ENCODE results near the gene IL17RB. TPM values are rescaled to one million over a fixed set of nuclear protein-coding genes. Genes with fewer than 3 reads are reported as not detected.

Gene IL17RB
- total RNA-seq, 1 experiment from 2014 or later, result 9.8 TPM

- no peak overlapping the region for H2BK12ac ChIP-seq (ENCODE audit: insufficient read length, low read depth, low read length)
- H3K9me3 Mint-ChIP-seq, result no peaks in the 10 kb centered on the region
Measured at GRCh38 chr3:53813876-53814275, 32.5 kb upstream of the IL17RB start.

More at GRCh38 chr3:53813876-53814275, 32.5 kb upstream of the IL17RB start:
- H2AK5ac ChIP-seq (ENCODE audit: insufficient read length, low read length), result no peak overlapping the region
- H3K14ac ChIP-seq (ENCODE audit: insufficient read depth, low read length), result no peak overlapping the region
- no peaks in the 10 kb centered on the region for H3K4me1 ChIP-seq (ENCODE audit: insufficient read depth, low read length)
- no peak overlapping the region for H4K5ac ChIP-seq (ENCODE audit: insufficient read length, low read depth, low read length)
- no peaks in the 10 kb centered on the region; a peak in 1 of 4 replicates for H3K4me1 Mint-ChIP-seq
- H4K20me1 ChIP-seq (ENCODE audit: control insufficient read depth, insufficient read depth, insufficient read length), result no peaks in the 10 kb centered on the region
- peak; percentile 21 for DNase-seq
- no peaks in the 10 kb centered on the region; the same call in 1 of the 2 replicates for H3K27me3 Mint-ChIP-seq (ENCODE audit: low read depth)
- no peak overlapping the region for H2BK20ac ChIP-seq (ENCODE audit: low read depth, low read length, poor library complexity, severe bottlenecking)
- H3K56ac ChIP-seq (ENCODE audit: insufficient read length, low read depth, low read length), result no peak overlapping the region
- no peak overlapping the region for H4K8ac ChIP-seq (replicated peaks; ENCODE audit: insufficient read length, low read depth, low read length)
- H2AFZ ChIP-seq (ENCODE audit: low read length), result no peak overlapping the region
- no peaks in the 10 kb centered on the region for H3K9me3 ChIP-seq (ENCODE audit: control insufficient read depth, low read depth, low read length)
- H3K27me3 ChIP-seq (ENCODE audit: insufficient read depth, low read length), result no peaks in the 10 kb centered on the region
- H3K9ac ChIP-seq (ENCODE audit: extremely low read depth, insufficient read length, low read length), result no peak overlapping the region
- no peak for TF ChIP-seq CTCF (conservative IDR thresholded peaks at IDR 0.05)
- no peak overlapping the region for H2BK5ac ChIP-seq (ENCODE audit: insufficient read length, low read length)
- H3K4me2 ChIP-seq (ENCODE audit: insufficient read depth, insufficient read length, low read length), result no peak overlapping the region
- no peak overlapping the region for H2BK15ac ChIP-seq (ENCODE audit: low read depth, low read length)
- H3K18ac ChIP-seq (ENCODE audit: insufficient read length, low read depth, low read length), result no peak overlapping the region
- H3K79me1 ChIP-seq (ENCODE audit: insufficient read depth, low read depth, low read length, poor library complexity, severe bottlenecking), result no peaks in the 10 kb centered on the region
- H3K27ac Mint-ChIP-seq, result no peak overlapping the region; a peak in 1 of 7 replicates
- H3K23ac ChIP-seq (ENCODE audit: insufficient read length, low read depth, low read length), result no peak overlapping the region
- no peak overlapping the region for H3K4ac ChIP-seq (ENCODE audit: low read depth, low read length)
- H3K79me2 ChIP-seq (ENCODE audit: insufficient read depth, low read length), result no peaks in the 10 kb centered on the region
- no peak overlapping the region for H3T11ph ChIP-seq (ENCODE audit: low read length)
- H4K91ac ChIP-seq (ENCODE audit: insufficient read length, low read depth, low read length), result no peak overlapping the region
- H3K4me3 Mint-ChIP-seq, result no peak overlapping the region
- H2BK120ac ChIP-seq (ENCODE audit: low read depth, low read length, poor library complexity, severe bottlenecking), result no peak overlapping the region
- no CpG with 5 or more reads among the region's 10 CpGs for WGBS (ENCODE audit: extremely low coverage, insufficient read length, low lambda C conversion rate)
- no peaks in the 10 kb centered on the region for H3K23me2 ChIP-seq (ENCODE audit: insufficient read length, low read depth, low read length, poor library complexity, severe bottlenecking)
- peaks cover 0 to 17% (median 11%) of the 10 kb centered on the region in 3 experiments; a peak in 5 of 7 replicates for H3K36me3 Mint-ChIP-seq (ENCODE audit: insufficient read depth in 1 of 3, low read depth in 3 of 3)
- no peak overlapping the region for H3K27ac ChIP-seq (ENCODE audit: insufficient read length, low read depth, low read length)

All from H9 (cell line).